Measurements from ENCODE around the gene ZNF831.

GRCh38 chr20:59295531-59295930 lies 131.9 kb downstream of the ZNF831 start:
- TF ChIP-seq CTCF (IDR thresholded peaks at IDR 0.05 in 4 of 5, conservative IDR thresholded peaks at IDR 0.05 in 1 of 5) (no peak), POLR2A (IDR thresholded peaks at IDR 0.05) (no peak)
